Trophoblast cell (in vitro differentiated cells and primary cell): ENCODE data around the gene STPG2.

Experiments used
- DNase-seq, 2 donors: peaks; one replicate each; pipeline ENCODE4 v3.0.0-alpha.2; 2016
- H2AFZ ChIP-seq: 2 replicates; pipeline ENCODE4 v1.6.1; 2013; ENCODE audit warnings: low read length, moderate library complexity, mild to moderate bottlenecking; ENCODE audit not compliant: insufficient read depth, poor library complexity
- H2AK5ac ChIP-seq: 2 replicates; pipeline ENCODE4 v1.6.1; 2013; ENCODE audit warnings: mild to moderate bottlenecking, low read length
- H2BK120ac ChIP-seq: 2 replicates; pipeline ENCODE4 v1.6.1; 2013; ENCODE audit warnings: low read length, mild to moderate bottlenecking, moderate library complexity; ENCODE audit not compliant: insufficient read depth, poor library complexity
- H2BK12ac ChIP-seq: 2 replicates; pipeline ENCODE4 v1.6.1; 2013; ENCODE audit warnings: mild to moderate bottlenecking, low read length, moderate library complexity
- H2BK5ac ChIP-seq: 2 replicates; pipeline ENCODE4 v1.6.1; 2013; ENCODE audit warnings: low read length, low read depth, moderate library complexity, mild to moderate bottlenecking; ENCODE audit not compliant: poor library complexity
- H3K14ac ChIP-seq: 2 replicates; pipeline ENCODE4 v1.6.1; 2013; ENCODE audit warnings: mild to moderate bottlenecking, low read length
- H3K18ac ChIP-seq: 2 replicates; pipeline ENCODE4 v1.6.1; 2013; ENCODE audit warnings: mild to moderate bottlenecking, low read length
- H3K23ac ChIP-seq: 2 replicates; pipeline ENCODE4 v1.6.1; 2013; ENCODE audit warnings: low read length
- H3K27ac ChIP-seq: 2 replicates; pipeline ENCODE4 v1.5.1; 2013; ENCODE audit warnings: low read depth, mild to moderate bottlenecking, inconsistent platforms, low read length, moderate library complexity
- H3K27me3 ChIP-seq: 2 replicates; pipeline ENCODE4 v1.6.1; 2013; ENCODE audit warnings: inconsistent platforms, mild to moderate bottlenecking, low read length, moderate library complexity; ENCODE audit not compliant: insufficient read depth
- H3K36me3 ChIP-seq, 2 experiments: 1 replicate in 1 of 2; 2 replicates in 1 of 2; pipeline ENCODE4 v1.6.1; 2013; ENCODE audit warnings: low read length in 2 of 2, mild to moderate bottlenecking in 2 of 2, moderate library complexity in 1 of 2; ENCODE audit not compliant: insufficient read depth in 2 of 2, control insufficient read depth in 1 of 2
- H3K4ac ChIP-seq: 2 replicates; pipeline ENCODE4 v1.6.1; 2013; ENCODE audit warnings: low read depth, mild to moderate bottlenecking, low read length, moderate library complexity
- H3K4me1 ChIP-seq, 2 experiments: 1 replicate in 1 of 2; 2 replicates in 1 of 2; pipeline ENCODE4 v1.6.1; 2013; ENCODE audit warnings: low read length in 2 of 2, mild to moderate bottlenecking in 2 of 2, moderate library complexity in 1 of 2; ENCODE audit not compliant: insufficient read depth in 2 of 2, control insufficient read depth in 1 of 2
- H3K4me2 ChIP-seq: 2 replicates; pipeline ENCODE4 v1.6.1; 2013; ENCODE audit warnings: inconsistent platforms, mild to moderate bottlenecking, low read length, moderate library complexity
- H3K4me3 ChIP-seq: 2 replicates; pipeline ENCODE4 v1.5.1; 2013; ENCODE audit warnings: mild to moderate bottlenecking, low read depth, low read length, inconsistent platforms
- H3K79me1 ChIP-seq: one replicate; pipeline ENCODE4 v1.6.1; 2013; ENCODE audit warnings: low read length
- H3K79me2 ChIP-seq: 2 replicates; pipeline ENCODE4 v1.6.1; 2013; ENCODE audit warnings: low read length, mild to moderate bottlenecking; ENCODE audit not compliant: control insufficient read depth, insufficient read depth, poor library complexity
- H3K9ac ChIP-seq: 2 replicates; pipeline ENCODE4 v1.6.1; 2013; ENCODE audit warnings: mild to moderate bottlenecking, low read length
- H3K9me3 ChIP-seq: 2 replicates; pipeline ENCODE4 v1.6.1; 2013; ENCODE audit warnings: low read depth, mild to moderate bottlenecking, control low read depth, inconsistent platforms, low read length; ENCODE audit not compliant: insufficient read depth
- H4K12ac ChIP-seq: 2 replicates; pipeline ENCODE4 v1.6.1; 2013; ENCODE audit warnings: low read depth, mild to moderate bottlenecking, low read length, moderate library complexity
- H4K8ac ChIP-seq: 2 replicates; pipeline ENCODE4 v1.6.1; 2013; ENCODE audit warnings: low read depth, mild to moderate bottlenecking, low read length, moderate library complexity
- H4K91ac ChIP-seq: one replicate; pipeline ENCODE4 v1.6.1; 2013; ENCODE audit warnings: low read depth, mild to moderate bottlenecking, low read length, moderate library complexity
- WGBS: extraction: QIAGEN DNeasy Blood & Tissue Kit; methylation state at CpG from one replicate; pipeline ENCODE4 v1.1.7; 2013; ENCODE audit warnings: missing lambda C conversion rate; ENCODE audit not compliant: insufficient read length, insufficient coverage; ENCODE audit errors: extremely low coverage; 5-methylcytosine and 5-hydroxymethylcytosine counted together

The STPG2 gene

DNA sequence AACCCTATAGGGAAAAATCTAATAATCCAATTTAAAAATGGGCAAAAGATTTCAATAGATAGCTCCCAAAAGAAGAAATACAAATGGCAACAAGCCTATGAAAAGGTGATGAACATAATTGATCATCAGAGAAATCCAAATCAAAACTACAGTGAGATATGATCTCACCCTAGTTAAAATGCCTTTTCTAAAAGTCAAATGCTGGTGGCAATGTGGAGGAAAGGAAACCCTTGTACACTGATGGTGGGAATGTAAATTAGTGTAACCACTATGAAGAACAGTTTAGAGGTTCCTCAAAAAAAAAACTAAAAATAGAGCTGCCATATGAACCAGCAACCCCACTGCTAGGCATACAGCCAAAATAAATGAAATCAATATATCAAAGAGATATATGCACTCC is 44.5 kb downstream of the STPG2 start:
- H2BK120ac ChIP-seq, result no peak overlapping the region
- no peaks in the 10 kb centered on the region for H3K79me2 ChIP-seq
- DNase-seq, result no peak
- H3K79me1 ChIP-seq, result no peaks in the 10 kb centered on the region
- no peak overlapping the region for H3K14ac ChIP-seq
- no peaks in the 10 kb centered on the region for H3K9me3 ChIP-seq
- no peak overlapping the region for H3K9ac ChIP-seq
- no peak overlapping the region for H3K4ac ChIP-seq
- H3K18ac ChIP-seq, result no peak overlapping the region
- H3K27me3 ChIP-seq, result no peaks in the 10 kb centered on the region
- H3K23ac ChIP-seq, result no peak overlapping the region
- no peak overlapping the region for H3K4me3 ChIP-seq
- no peak overlapping the region for H2BK12ac ChIP-seq
- H2BK5ac ChIP-seq, result no peak overlapping the region
- H3K27ac ChIP-seq, result no peak overlapping the region
- H3K4me2 ChIP-seq, result no peak overlapping the region
- no peak overlapping the region for H2AK5ac ChIP-seq
- H2AFZ ChIP-seq, result no peak overlapping the region
- no peak overlapping the region for H4K8ac ChIP-seq
- H3K4me1 ChIP-seq, result peaks cover 2% of the 10 kb centered on the region in 2 experiments
- no peak overlapping the region for H4K91ac ChIP-seq
- no peaks in the 10 kb centered on the region for H3K36me3 ChIP-seq
- H4K12ac ChIP-seq, result no peak overlapping the region

DNA sequence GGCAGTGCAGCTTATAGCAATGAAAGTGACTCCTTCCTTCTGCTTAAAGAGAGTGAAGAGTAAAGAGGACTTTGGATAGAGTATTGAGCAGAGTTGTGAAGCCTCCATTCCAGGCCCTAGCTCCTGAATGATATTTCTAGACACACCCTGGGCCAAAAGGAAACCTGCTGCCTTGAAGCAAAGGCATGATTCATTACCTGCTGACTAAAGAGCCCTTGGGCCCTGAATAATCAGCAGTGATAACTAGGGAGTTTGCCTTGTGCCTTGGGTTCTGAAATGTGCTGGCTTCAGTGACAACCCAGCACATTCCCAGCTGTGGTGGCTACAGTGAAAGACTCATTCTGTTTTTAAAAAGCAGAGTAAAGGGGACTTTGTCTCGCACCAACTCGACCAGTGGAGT is 49.2 kb downstream of the STPG2 start:
- Histone ChIP-seq H3K4me1 (peaks cover 2% of the 10 kb centered on the region in 2 experiments), H3K36me3 (no peaks in the 10 kb centered on the region), H3K27me3 (no peaks in the 10 kb centered on the region), H3K79me1 (no peaks in the 10 kb centered on the region), H3K79me2 (no peaks in the 10 kb centered on the region), H3K14ac (no peak overlapping the region), H2BK5ac (no peak overlapping the region), H3K4me3 (no peak overlapping the region), H3K4me2 (no peak overlapping the region), H3K4ac (no peak overlapping the region), H3K18ac (no peak overlapping the region), H2AK5ac (no peak overlapping the region), H4K8ac (no peak overlapping the region), H4K12ac (no peak overlapping the region), H2BK12ac (no peak overlapping the region), H2BK120ac (no peak overlapping the region), H3K9me3 (no peaks in the 10 kb centered on the region), H3K27ac (no peak overlapping the region), H3K23ac (no peak overlapping the region), H3K9ac (no peak overlapping the region), H2AFZ (no peak overlapping the region), H4K91ac (no peak overlapping the region)
- no CpG with 5 or more reads among the region's 2 CpGs for WGBS
- peak; percentile 67 to 75 for DNase-seq

DNA sequence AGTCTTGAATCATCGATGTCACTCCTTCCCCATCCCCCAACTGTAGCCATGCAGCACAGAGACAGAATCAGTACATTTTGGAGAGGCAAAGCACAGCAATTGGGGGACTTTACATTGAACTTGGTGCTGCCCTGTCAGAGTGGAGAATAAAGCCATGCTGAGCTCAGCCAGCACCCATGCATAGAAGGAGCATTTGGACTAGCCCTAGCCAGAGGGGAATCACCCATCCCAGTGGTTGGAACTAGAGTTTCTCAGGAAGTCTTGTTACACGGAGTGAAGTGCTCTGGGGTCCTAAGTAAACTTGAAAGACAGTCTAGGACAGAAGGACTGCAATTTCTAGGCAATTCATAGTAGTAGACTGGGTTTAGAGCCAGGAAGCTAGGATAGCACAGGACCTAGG is 49.6 kb downstream of the STPG2 start:
- Histone ChIP-seq H3K79me2 (no peaks in the 10 kb centered on the region), H3K9ac (no peak overlapping the region), H3K79me1 (no peaks in the 10 kb centered on the region), H3K18ac (no peak overlapping the region), H2BK12ac (no peak overlapping the region), H2BK120ac (no peak overlapping the region), H3K4me3 (no peak overlapping the region), H3K27me3 (no peaks in the 10 kb centered on the region), H2AFZ (no peak overlapping the region), H3K4me2 (no peak overlapping the region), H4K8ac (no peak overlapping the region), H3K23ac (no peak overlapping the region), H2AK5ac (no peak overlapping the region), H3K4me1 (peaks cover 2% of the 10 kb centered on the region in 2 experiments), H4K12ac (no peak overlapping the region), H3K27ac (no peak overlapping the region), H2BK5ac (no peak overlapping the region), H3K14ac (no peak overlapping the region), H3K9me3 (no peaks in the 10 kb centered on the region), H3K4ac (no peak overlapping the region), H3K36me3 (no peaks in the 10 kb centered on the region), H4K91ac (no peak overlapping the region)
- DNase-seq, result no peak
- WGBS, result no CpG with 5 or more reads among the region's 2 CpGs

DNA sequence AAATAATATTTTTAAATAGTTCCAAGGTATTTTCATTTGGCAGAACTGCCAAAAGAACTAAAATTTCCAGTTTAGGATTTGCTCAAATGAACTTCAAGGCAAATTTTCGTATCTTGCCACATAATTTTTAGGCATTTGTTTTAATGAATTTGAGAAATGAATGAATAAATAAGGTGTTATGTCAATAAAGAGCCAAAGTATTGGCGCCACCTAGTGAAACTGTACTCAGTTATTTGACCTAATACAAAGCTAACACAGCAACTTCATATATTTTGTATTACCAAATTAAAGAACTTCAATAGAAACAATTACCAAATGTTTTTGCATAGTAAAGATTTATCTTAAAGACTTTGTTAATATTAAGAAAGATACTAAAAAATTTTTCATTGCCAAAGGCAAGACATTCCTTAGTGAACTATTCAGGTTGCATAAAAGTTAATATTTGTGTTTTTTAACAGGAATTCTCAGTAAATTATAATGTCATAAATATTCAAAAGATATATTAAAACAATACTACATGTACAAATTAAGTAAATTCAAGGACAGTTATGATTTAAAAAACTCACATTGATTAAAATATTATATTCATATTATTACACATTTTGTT is 50.3 kb downstream of the STPG2 start:
- no peaks in the 10 kb centered on the region for H3K27me3 ChIP-seq
- no peak overlapping the region for H4K91ac ChIP-seq
- no peak overlapping the region for H2AK5ac ChIP-seq
- H3K79me2 ChIP-seq, result no peaks in the 10 kb centered on the region
- H3K9ac ChIP-seq, result no peak overlapping the region
- WGBS, result no CpG with 5 or more reads among the region's 2 CpGs
- H2AFZ ChIP-seq, result no peak overlapping the region
- no peaks in the 10 kb centered on the region for H3K79me1 ChIP-seq
- peak in 1 of 2 donors; percentile 48 for DNase-seq
- no peak overlapping the region for H4K8ac ChIP-seq
- H3K14ac ChIP-seq, result no peak overlapping the region
- H3K4ac ChIP-seq, result no peak overlapping the region
- no peak overlapping the region for H2BK5ac ChIP-seq
- H2BK120ac ChIP-seq, result no peak overlapping the region
- no peak overlapping the region for H3K4me2 ChIP-seq
- no peak overlapping the region for H2BK12ac ChIP-seq
- no peaks in the 10 kb centered on the region for H3K36me3 ChIP-seq
- no peak overlapping the region for H3K4me3 ChIP-seq
- H3K27ac ChIP-seq, result no peak overlapping the region
- peaks cover 2% of the 10 kb centered on the region in 2 experiments for H3K4me1 ChIP-seq
- H3K18ac ChIP-seq, result no peak overlapping the region
- no peaks in the 10 kb centered on the region for H3K9me3 ChIP-seq
- H3K23ac ChIP-seq, result no peak overlapping the region
- H4K12ac ChIP-seq, result no peak overlapping the region
